Neural crest cell (in vitro differentiated cells): ENCODE data around the gene DPEP3. TPM values are rescaled to one million over a fixed set of nuclear protein-coding genes. Genes with fewer than 3 reads are reported as not detected.

Source experiments
- DNase-seq: peaks from one replicate; pipeline ENCODE4 v3.0.0; 2021; ENCODE audit warnings: low read depth, mixed read lengths, low spot score
- H3K27ac Mint-ChIP-seq: one replicate; pipeline ENCODE4 v1.8.0; 2021; ENCODE audit warnings: mild to moderate bottlenecking, mixed read lengths; ENCODE audit not compliant: unreplicated experiment
- H3K27me3 Mint-ChIP-seq: 2 replicates; pipeline ENCODE4 v1.8.0; 2021; ENCODE audit warnings: low read depth, mild to moderate bottlenecking, mixed read lengths
- H3K36me3 Mint-ChIP-seq: 2 replicates; pipeline ENCODE4 v1.8.0; 2021; ENCODE audit warnings: low read depth, mild to moderate bottlenecking, mixed read lengths
- H3K4me1 Mint-ChIP-seq: 2 replicates; pipeline ENCODE4 v1.8.0; 2021; ENCODE audit warnings: mixed read lengths
- H3K4me3 Mint-ChIP-seq: one replicate; pipeline ENCODE4 v1.8.0; 2021; ENCODE audit warnings: mild to moderate bottlenecking, mixed read lengths
- H3K9me3 Mint-ChIP-seq: 2 replicates; pipeline ENCODE4 v1.8.0; 2021; ENCODE audit warnings: mixed read lengths
- total RNA-seq: library from RNA; stranded (reverse); gene quantifications from 2 replicates; pipeline ENCODE4 v1.2.1, GENCODE V29; 2021
- TF ChIP-seq, protein P1 (sequence below): fragments of 200-600 bp; sonication (generic); conservative IDR thresholded peaks from 2 replicates; pipeline ENCODE4 v1.5.0; 2021; ENCODE audit warnings: antibody characterized with exemption, mild to moderate bottlenecking

DPEP3 gene
- total RNA-seq, 1 donor from 2014 or later: not detected

DNA sequence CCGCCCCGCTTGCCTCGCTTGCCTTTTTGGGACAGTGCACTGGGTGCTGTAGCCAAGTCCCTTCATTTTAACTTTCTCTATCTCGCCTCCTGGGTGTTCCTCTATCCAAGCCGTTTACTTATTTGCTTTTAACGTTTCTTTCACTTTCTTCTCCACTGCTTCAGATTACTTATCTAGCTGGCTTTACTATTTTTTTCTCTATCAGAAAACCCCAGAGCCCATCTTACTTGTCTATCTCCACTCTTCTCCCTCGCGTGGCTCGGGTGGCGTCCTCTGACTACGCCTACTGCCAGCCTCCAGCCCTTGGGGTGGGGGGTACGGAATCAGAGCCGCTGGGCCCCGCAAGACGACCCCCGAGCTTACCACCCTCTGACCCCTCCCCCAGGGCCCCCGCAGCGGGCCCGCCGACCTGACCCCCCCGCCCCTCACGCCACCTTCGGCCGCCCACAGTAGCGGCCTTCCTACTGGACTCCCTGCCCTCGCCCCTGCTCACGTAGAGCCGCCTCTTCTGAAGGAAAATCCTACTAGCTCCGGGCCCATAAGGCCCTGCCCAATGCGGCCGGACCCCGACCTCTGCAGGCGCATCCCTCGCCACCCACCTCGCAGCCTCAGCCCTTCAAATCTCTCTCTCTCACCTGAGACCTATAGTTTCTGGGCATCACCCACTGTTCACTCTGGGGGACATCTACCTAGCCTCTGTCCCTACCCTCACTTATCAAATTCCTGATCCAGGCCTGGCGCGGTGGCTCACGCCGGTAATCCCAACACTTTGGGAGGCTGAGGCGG, 10.9 kb downstream of the DPEP3 start:
- H3K9me3 Mint-ChIP-seq: no peaks in the 10 kb centered on the region
- peak overlapping the region; percentile 84 for H3K4me3 Mint-ChIP-seq
- no peak overlapping the region for H3K27ac Mint-ChIP-seq
- H3K36me3 Mint-ChIP-seq: no peaks in the 10 kb centered on the region
- no peaks in the 10 kb centered on the region for H3K27me3 Mint-ChIP-seq
- TF ChIP-seq, protein P1, sequence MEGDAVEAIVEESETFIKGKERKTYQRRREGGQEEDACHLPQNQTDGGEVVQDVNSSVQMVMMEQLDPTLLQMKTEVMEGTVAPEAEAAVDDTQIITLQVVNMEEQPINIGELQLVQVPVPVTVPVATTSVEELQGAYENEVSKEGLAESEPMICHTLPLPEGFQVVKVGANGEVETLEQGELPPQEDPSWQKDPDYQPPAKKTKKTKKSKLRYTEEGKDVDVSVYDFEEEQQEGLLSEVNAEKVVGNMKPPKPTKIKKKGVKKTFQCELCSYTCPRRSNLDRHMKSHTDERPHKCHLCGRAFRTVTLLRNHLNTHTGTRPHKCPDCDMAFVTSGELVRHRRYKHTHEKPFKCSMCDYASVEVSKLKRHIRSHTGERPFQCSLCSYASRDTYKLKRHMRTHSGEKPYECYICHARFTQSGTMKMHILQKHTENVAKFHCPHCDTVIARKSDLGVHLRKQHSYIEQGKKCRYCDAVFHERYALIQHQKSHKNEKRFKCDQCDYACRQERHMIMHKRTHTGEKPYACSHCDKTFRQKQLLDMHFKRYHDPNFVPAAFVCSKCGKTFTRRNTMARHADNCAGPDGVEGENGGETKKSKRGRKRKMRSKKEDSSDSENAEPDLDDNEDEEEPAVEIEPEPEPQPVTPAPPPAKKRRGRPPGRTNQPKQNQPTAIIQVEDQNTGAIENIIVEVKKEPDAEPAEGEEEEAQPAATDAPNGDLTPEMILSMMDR: no peak
- no peak for DNase-seq
- H3K4me1 Mint-ChIP-seq: peaks cover 36% of the 10 kb centered on the region

DNA sequence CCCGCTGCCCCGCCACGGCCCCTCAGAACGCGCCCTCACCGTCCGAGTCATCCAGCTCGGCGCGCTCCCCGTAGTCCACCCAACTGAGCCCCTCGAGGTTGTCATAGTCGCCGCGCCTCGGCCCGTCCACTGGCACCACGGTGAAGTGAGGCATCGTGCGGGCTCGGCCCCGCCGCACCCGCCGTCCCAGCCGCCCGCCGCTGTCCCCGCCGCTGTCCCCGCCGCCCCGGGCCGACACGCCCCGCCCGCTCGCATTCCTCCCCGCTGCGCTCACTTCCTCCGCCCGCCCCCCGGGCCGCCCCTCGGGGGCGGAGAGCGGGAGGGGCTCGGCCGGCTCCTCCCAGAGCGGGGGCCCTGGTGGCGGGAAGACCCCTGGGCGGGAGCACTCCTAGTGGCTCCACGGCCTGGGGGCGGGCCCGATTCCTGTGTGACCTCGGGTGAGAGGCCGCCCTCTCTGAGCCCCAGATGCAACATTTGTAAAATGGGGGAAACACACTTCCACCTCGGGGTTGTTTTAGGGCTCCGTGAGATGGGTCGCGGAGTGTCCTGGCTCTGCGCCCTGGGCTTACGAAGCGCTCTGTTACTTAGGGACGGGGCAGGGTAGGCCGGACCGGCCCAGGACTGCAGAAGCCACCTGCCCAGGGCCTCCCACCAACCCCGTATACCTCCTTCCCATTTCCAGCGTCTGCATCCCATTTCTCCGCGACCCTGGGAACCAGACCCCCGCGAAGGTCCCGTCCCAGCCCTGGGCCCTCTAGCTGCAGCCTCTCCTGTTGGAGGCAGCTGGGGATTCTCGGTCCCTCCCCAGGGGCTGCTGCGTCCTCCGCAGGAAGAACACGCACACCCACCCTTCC, 11.7 kb downstream of the DPEP3 start, which contains the start of gene SLC12A4:
Gene SLC12A4 (minus strand): TSS at position 238 of the 854 bp plus-strand sequence. CDS start 84 bp downstream, at position 154.
- peak; percentile 62 for DNase-seq
- Mint-ChIP-seq H3K9me3 (no peaks in the 10 kb centered on the region), H3K4me3 (peak within 1 kb of the TSS; percentile 97), H3K27ac (peak within 1 kb of the TSS; percentile 94), H3K36me3 (no peaks in the 10 kb centered on the region), H3K4me1 (peaks cover 38% of the 10 kb centered on the region), H3K27me3 (no peaks in the 10 kb centered on the region)
- TF ChIP-seq, protein P1: no peak

DNA sequence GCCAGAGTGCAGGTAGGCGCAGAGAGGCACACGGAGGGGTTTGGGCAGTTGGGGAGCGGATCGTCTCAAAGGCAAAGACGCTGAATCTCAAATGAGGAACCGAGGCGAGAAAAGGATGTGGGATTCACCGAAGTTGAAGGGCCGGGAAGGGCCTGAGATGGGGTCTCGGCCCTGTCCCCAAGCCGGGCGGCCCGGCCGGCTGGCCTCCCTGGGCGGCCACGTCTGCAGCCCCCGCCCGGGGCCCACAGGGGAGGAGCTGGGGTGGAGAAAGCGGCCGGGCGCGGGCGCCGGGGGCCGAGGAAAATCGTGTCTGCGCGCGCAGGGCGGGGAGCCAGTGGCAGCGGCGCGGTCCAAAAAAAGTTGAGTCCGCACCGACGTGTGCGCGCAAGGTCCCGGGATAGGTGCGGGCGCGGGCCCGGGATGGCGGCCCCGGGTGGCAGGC, 12.3 kb downstream of the DPEP3 start:
- H3K4me1 Mint-ChIP-seq: peaks cover 38% of the 10 kb centered on the region
- peak overlapping the region; percentile 97 for H3K4me3 Mint-ChIP-seq
- TF ChIP-seq, protein P1: no peak
- H3K27me3 Mint-ChIP-seq: no peaks in the 10 kb centered on the region
- no peaks in the 10 kb centered on the region for H3K9me3 Mint-ChIP-seq
- no peaks in the 10 kb centered on the region for H3K36me3 Mint-ChIP-seq
- peak overlapping the region; percentile 94 for H3K27ac Mint-ChIP-seq
- no peak for DNase-seq

DNA sequence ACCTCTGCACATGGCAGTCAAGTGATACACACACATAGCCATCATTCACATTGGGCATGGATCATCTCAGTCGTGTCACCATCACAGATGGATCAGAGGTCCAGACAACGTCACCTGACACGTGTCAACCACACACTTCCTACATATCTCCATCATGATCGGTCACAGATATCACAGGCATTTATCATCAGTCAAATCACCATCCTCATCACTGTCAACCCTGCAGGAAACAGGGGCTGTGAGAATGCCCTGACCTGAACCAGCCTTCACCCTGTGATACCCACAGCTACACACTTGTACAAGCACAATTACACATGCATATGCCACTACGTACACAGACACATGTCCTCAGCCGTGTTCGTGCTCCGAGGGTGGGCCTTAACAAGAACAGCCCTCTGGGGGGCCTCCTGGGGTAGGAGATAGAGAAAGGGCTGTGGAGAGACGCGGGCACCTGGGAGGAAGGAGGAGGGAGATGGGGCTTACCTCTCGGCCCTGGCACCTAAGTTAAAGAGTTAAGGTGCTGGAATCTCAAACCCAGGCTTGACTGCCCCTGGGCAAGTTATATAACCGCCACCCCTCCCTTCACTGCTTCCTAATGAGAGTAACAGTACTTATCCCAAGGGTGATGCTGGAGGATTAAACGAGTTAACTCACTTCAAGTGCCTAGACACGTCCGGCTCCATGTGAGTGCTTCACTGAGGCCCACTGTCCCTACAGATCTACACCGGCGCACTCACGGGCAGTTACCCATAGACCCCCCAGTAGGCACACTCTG, 12.9 kb downstream of the DPEP3 start:
- peaks cover 38% of the 10 kb centered on the region for H3K4me1 Mint-ChIP-seq
- TF ChIP-seq, protein P1: no peak
- peak overlapping the region; percentile 94 for H3K27ac Mint-ChIP-seq
- H3K4me3 Mint-ChIP-seq: peak overlapping the region; percentile 97
- H3K9me3 Mint-ChIP-seq: no peaks in the 10 kb centered on the region
- H3K27me3 Mint-ChIP-seq: no peaks in the 10 kb centered on the region
- no peaks in the 10 kb centered on the region for H3K36me3 Mint-ChIP-seq
- no peak for DNase-seq
